ENCODE results near the gene INF2.

Gene INF2

GRCh38 chr14:104676130-104676693, 13.2 kb upstream of the INF2 start:
- TF ChIP-seq TCF12 (IDR thresholded peaks at IDR 0.05; ENCODE audit: low read depth), result no peak

- TF ChIP-seq EGR1 (IDR thresholded peaks at IDR 0.05) (no peak), TEAD4 (IDR thresholded peaks at IDR 0.05) (no peak), TAF1 (IDR thresholded peaks at IDR 0.05; ENCODE audit: low read depth) (no peak), USF1 (IDR thresholded peaks at IDR 0.05) (no peak), TCF12 (IDR thresholded peaks at IDR 0.05; ENCODE audit: low read depth) (no peak), CEBPB (IDR thresholded peaks at IDR 0.05) (no peak), NFIC (IDR thresholded peaks at IDR 0.05) (no peak), REST (IDR thresholded peaks at IDR 0.05; ENCODE audit: low read depth) (no peak), YY1 (IDR thresholded peaks at IDR 0.05; ENCODE audit: low read depth) (no peak)
Observed at GRCh38 chr14:104676694-104677511, 12.5 kb upstream of the INF2 start.

- TF ChIP-seq RAD21 (IDR thresholded peaks at IDR 0.05; ENCODE audit: low read depth) (no peak), CEBPB (IDR thresholded peaks at IDR 0.05) (no peak), YY1 (IDR thresholded peaks at IDR 0.05; ENCODE audit: low read depth) (peak; percentile 85), CREB1 (IDR thresholded peaks at IDR 0.05; ENCODE audit: low read depth) (0 out of 2 replicates have a peak, but pooled peaks have one; percentile 15), REST (IDR thresholded peaks at IDR 0.05; ENCODE audit: low read depth) (no peak), FOXM1 (IDR thresholded peaks at IDR 0.05; ENCODE audit: borderline replicate concordance, low read depth) (no peak), EP300 (IDR thresholded peaks at IDR 0.05; ENCODE audit: borderline replicate concordance) (peak; percentile 26; the same call in 1 of the 2 replicates), USF1 (IDR thresholded peaks at IDR 0.05) (no peak), MAX (IDR thresholded peaks at IDR 0.05) (peak; percentile 88), ZBTB7A (IDR thresholded peaks at IDR 0.05; ENCODE audit: low read depth) (peak; percentile 99), TEAD4 (IDR thresholded peaks at IDR 0.05) (0 out of 2 replicates have a peak, but pooled peaks have one; percentile 5), TAF1 (IDR thresholded peaks at IDR 0.05; ENCODE audit: low read depth) (peak; percentile 52; the same call in 1 of the 2 replicates), EGR1 (IDR thresholded peaks at IDR 0.05) (0 out of 2 replicates have a peak, but pooled peaks have one; percentile 30), TCF12 (IDR thresholded peaks at IDR 0.05; ENCODE audit: low read depth) (no peak), NFIC (IDR thresholded peaks at IDR 0.05) (no peak)
Observed at GRCh38 chr14:104677512-104678332, 11.7 kb upstream of the INF2 start.

- TF ChIP-seq EGR1 (IDR thresholded peaks at IDR 0.05) (no peak), MAX (IDR thresholded peaks at IDR 0.05) (no peak), FOXM1 (IDR thresholded peaks at IDR 0.05; ENCODE audit: borderline replicate concordance, low read depth) (no peak), USF1 (IDR thresholded peaks at IDR 0.05) (no peak), TEAD4 (IDR thresholded peaks at IDR 0.05) (no peak), NFIC (IDR thresholded peaks at IDR 0.05) (no peak), EP300 (IDR thresholded peaks at IDR 0.05; ENCODE audit: borderline replicate concordance) (no peak), YY1 (IDR thresholded peaks at IDR 0.05; ENCODE audit: low read depth) (no peak), TAF1 (IDR thresholded peaks at IDR 0.05; ENCODE audit: low read depth) (no peak; the same call in 1 of the 2 replicates)
Observed at GRCh38 chr14:104678346-104678745, 11.1 kb upstream of the INF2 start.

All from Ishikawa (cell line).